G401.6 (cell line): ENCODE measurements around the gene A3GALT2.

ENCODE experiments used
- FAIRE-seq: peaks from 2 replicates; lab custom pipeline; 2012; peaks lifted over from hg19 to GRCh38; lab: Jason Lieb, UNC

Gene A3GALT2

GRCh38 chr1:33320619-33321165 is at the start of gene A3GALT2:
Gene A3GALT2, minus strand, starts transcription at chr1:33321098. Its CDS starts 0 bp downstream, at chr1:33321098.
- no peak for FAIRE-seq

- no peak for FAIRE-seq
These were observed 49.4 kb upstream of the A3GALT2 start for GRCh38 chr1:33370301-33370700.

GRCh38 chr1:33369764-33370163 is 48.9 kb upstream of the A3GALT2 start:
- no peak for FAIRE-seq

GRCh38 chr1:33369081-33369480 is 48.2 kb upstream of the A3GALT2 start:
- FAIRE-seq, result no peak

GRCh38 chr1:33368431-33368830 is 47.5 kb upstream of the A3GALT2 start:
- FAIRE-seq, result no peak

GRCh38 chr1:33367485-33368405 is 46.8 kb upstream of the A3GALT2 start:
- peak; percentile 8 for FAIRE-seq

GRCh38 chr1:33366762-33367484 is 46.0 kb upstream of the A3GALT2 start:
- FAIRE-seq, result no peak

GRCh38 chr1:33365560-33365997 is 44.7 kb upstream of the A3GALT2 start:
- no peak for FAIRE-seq

GRCh38 chr1:33364565-33364918 is 43.6 kb upstream of the A3GALT2 start:
- FAIRE-seq, result no peak

GRCh38 chr1:33363470-33363861 is 42.6 kb upstream of the A3GALT2 start:
- FAIRE-seq, result no peak

- FAIRE-seq, result no peak
These were observed 42.1 kb upstream of the A3GALT2 start for GRCh38 chr1:33363021-33363420.

GRCh38 chr1:33361532-33362235 is 40.8 kb upstream of the A3GALT2 start:
- no peak for FAIRE-seq

GRCh38 chr1:33360367-33360766 is 39.5 kb upstream of the A3GALT2 start:
- FAIRE-seq, result no peak

- FAIRE-seq, result no peak
These were observed 39.0 kb upstream of the A3GALT2 start for GRCh38 chr1:33359931-33360330.

GRCh38 chr1:33358795-33359503 is 38.1 kb upstream of the A3GALT2 start:
- FAIRE-seq, result no peak

GRCh38 chr1:33358114-33358794 is 37.4 kb upstream of the A3GALT2 start:
- no peak for FAIRE-seq

GRCh38 chr1:33357099-33357498 is 36.2 kb upstream of the A3GALT2 start:
- no peak for FAIRE-seq

- FAIRE-seq, result no peak
These were observed 33.9 kb upstream of the A3GALT2 start for GRCh38 chr1:33354707-33355316.

GRCh38 chr1:33353531-33353930 is 32.6 kb upstream of the A3GALT2 start:
- no peak for FAIRE-seq

- FAIRE-seq, result no peak
These were observed 30.4 kb upstream of the A3GALT2 start for GRCh38 chr1:33351281-33351660.
